GM21390 (cell line): Measurements from ENCODE around the gene CENPC.

ENCODE experiments used
- ATAC-seq: cut with Tn5 transposase; IDR thresholded peaks from one replicate; pipeline ENCODE4 v1.9.1; 2021; ENCODE audit not compliant: unreplicated experiment

Gene CENPC, protein sequence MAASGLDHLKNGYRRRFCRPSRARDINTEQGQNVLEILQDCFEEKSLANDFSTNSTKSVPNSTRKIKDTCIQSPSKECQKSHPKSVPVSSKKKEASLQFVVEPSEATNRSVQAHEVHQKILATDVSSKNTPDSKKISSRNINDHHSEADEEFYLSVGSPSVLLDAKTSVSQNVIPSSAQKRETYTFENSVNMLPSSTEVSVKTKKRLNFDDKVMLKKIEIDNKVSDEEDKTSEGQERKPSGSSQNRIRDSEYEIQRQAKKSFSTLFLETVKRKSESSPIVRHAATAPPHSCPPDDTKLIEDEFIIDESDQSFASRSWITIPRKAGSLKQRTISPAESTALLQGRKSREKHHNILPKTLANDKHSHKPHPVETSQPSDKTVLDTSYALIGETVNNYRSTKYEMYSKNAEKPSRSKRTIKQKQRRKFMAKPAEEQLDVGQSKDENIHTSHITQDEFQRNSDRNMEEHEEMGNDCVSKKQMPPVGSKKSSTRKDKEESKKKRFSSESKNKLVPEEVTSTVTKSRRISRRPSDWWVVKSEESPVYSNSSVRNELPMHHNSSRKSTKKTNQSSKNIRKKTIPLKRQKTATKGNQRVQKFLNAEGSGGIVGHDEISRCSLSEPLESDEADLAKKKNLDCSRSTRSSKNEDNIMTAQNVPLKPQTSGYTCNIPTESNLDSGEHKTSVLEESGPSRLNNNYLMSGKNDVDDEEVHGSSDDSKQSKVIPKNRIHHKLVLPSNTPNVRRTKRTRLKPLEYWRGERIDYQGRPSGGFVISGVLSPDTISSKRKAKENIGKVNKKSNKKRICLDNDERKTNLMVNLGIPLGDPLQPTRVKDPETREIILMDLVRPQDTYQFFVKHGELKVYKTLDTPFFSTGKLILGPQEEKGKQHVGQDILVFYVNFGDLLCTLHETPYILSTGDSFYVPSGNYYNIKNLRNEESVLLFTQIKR

DNA sequence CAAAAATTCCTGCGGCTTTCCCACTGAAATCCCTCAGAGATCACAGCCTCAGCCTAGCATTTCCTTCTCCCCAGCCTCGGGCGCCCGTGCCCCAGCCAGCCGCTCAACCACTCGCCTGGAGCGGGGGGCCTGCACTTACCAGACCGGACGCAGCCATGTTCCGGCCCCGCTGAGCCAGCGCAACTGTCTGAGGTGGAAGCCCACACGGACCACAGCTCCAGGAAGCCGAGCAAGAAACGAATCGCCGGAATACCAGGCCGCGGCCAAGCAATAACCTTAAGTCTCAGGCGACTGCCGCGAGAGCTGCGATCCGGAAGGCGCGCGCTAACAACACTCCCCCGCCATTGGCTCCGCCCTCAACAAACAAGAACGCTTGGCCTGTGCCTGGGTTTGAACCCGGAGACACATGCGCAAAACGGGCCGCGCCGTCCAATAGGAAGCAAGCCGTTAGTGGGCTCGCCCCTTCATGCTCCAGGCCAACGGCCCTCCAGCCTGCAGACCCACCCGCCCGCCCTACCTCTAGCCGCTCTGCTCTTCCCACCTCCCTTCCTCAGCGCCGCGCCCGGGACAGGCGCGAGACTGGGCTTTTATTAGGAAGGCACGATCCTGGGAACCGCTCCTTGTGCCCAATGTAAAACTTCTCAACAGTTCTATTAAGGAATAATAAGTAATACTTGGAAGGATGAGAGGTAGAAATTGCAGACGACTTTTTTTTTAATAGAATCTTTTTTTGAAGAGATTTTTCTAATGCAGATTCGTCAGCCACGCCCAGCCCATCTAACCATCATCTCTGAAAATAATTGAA is at the start of gene CENPC:
Gene CENPC (minus strand): TSS at position 305 of the 805 bp plus-strand sequence. CDS start 148 bp downstream, at position 157.
- ATAC-seq, result peak; percentile 92

DNA sequence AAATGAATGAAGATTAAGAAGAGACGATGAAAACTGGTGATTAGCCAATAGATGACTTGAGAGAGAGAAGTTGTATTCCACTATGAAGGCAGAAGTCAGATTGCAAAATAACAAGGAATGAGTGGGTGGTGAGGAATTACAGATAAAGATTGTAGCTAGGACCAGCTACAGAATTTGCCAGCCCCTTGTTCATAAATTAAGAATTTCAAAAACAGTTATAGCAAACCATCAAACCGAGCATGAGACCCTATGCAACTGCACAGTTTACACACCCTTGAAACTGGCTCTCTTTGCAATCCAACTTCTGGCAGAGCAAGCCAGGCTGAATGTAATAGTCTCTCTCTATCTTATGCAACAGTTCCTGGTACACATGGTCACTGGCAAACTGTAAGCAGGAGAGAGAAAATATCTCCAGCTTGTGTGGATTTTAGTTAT is 48.5 kb upstream of the CENPC start:
- ATAC-seq, result no peak

DNA sequence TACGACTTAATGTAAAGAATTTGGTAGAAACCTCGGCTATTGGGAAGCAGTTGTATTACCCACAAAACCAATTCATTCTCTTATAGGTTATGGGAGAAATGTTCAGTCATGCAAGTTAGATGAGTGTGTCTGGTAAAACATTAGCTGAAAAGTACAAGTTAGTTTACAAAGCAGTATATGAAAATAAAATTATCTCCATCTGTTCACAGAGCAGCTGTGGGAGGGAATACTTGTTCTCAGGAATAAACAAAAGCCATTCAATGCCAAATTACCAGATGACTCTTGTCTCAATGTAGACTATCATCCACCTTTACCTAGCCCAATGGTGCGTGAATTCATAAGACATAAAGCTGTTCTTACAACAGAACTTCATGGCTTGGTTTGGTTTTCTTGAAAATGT is 41.9 kb upstream of the CENPC start:
- ATAC-seq, result no peak

DNA sequence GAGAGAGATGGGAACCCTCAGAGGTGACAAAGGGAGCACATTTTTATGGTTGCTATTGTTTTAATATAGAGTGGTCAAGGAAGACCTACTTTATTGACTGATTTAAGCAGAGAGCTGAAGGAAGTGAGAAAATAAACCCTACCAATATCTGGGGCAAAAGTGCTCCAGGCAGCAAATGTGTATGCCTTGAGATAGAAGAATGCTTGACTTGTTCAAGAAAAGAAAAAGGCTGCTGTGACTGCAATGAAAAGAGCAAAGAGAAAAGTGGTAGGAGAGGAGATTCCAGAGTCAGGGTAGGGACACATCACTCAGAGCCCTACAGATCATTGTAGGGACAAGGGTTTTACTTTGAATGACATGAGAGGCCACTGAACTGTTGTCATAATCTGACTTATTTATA is 39.2 kb upstream of the CENPC start:
- no peak for ATAC-seq

DNA sequence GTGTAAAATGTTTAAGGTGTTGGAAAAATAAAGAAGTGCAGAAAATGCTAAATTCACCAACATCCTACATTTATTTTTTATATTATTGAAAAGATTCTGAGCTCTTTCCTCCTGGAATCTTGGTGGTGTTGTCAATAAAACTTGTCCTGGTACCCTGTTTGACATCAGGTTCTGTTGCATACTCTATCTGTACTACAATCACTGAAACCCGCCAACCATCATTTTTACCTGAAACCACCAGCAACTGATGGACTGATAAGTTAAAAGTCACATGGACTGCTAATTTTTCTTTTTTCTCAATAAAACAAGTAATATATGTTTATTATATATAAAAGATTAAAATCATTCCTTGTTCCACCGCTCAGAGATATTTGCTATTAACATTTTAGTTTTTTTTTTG is 36.6 kb upstream of the CENPC start:
- ATAC-seq, result no peak

DNA sequence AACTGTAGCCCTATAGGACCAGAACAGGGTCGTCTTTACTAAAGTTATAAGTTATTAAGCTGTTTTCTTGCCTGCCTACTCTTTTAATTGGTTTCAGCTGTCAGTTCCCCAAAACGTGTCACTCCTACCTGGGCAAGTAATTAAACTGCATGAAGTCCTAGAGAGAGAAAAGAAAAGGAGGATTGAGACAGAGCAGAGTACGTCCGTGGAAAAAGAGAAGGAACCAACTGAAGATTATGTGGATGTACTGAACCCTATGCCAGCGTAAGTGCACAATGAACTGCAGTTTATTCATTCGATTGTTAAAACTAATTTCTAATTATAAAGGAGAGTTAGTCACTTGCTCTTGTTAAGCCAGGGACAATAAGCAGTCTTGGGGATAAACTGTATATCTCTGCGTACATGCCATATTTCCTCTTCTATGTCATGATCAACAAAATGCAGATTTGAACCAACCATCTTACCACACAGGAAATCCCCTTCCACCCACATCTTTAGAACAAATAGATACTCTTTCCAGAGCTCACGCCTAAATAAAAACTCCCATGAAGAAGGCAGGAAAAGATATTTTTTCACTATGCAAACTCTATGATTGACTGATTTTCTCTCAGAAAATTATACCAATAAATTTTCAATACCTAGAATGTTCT is 36.0 kb upstream of the CENPC start:
- peak; percentile 36 for ATAC-seq

DNA sequence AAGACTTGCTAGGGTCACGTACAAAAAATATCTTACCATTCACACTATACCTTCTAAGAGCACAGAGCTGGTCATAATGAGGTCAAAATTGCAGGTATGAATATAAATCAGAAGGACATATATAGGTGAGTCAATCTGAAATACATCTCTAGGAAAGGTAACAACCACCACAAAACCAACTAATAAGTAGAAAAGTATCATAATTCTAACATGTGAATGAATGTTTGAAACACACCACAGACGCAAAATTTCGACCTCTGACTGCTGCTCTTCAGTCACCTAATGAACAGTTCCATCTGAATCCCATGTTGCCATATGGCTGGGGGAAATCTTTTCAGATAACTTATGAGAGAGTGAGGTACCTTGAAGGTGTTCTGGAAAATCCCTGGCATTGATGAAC is 35.3 kb upstream of the CENPC start:
- peak; percentile 17 for ATAC-seq

DNA sequence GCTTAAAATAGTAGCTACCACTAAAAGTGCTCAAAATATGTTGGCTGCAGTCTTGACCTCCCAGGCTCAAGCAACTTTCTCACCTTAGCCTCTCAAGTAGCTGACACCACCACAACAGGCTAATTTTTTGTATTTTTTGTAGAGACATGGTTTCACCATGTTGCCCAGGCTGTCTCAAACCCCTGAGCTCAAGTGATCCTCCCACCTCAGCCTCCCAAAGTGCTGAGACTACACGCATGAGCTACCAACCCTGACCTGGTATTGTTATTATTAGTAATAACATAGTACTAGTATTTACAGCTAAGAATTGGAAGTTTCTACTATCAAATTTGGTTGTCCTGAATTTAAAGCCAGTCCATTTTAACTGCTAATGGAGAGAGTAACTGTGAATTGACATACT is 31.2 kb upstream of the CENPC start:
- ATAC-seq, result peak; percentile 55

DNA sequence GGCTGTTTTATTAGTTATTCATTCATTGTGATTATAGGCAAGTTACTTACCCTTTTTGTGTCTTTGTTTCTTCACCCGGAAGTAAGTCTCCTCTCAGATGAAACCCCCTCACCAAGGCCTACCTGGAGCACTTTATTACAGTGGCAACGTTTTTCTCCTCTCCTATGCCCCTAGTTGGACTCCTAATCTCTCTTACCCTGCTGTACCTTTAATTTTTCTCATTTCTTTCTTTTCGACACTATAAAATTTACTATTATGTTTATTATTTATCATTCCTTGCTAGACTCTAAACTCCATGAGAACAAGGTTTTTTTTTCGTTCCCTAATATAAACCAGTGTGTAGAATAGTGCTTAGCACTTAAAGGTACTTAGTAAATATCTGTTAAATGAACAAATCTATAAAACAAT is 30.8 kb upstream of the CENPC start:
- ATAC-seq, result no peak

DNA sequence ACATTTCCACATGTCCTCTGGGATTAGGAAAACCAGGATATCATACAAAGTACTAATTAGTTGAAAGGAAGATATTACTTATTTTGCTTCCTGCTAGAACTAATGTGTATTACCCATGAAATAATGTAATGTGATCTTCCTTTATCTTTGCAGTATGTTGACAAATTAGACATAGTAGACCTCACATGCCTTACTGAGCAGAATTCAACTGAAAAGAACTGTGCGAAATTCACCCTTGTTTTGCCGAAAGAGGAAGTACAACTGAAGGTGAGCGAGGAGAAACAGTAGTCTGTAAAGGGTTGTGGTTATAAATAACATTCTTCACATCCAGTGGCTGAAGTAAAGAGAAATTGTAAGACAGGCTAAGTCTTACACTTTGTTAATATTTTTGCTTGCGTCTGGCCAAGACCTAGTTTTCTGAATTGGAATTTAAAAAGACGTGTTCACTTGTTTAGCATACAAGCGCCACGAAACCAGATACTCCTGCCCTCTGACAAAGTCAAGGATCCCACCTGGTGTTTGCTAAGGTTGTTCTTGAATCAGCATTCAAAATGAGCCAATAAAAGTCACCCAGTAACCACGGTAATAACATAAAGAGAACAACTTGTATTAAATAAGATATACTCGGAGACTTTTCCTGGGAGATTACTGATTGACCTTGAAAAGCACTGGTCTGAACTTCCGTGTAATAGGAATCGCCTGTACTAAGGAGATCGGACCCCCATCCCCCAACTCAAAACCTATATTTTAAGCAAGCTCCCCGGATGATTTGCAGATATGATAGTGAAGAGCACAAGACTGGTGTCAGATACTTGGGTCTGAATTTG is 30.1 kb upstream of the CENPC start:
- ATAC-seq, result peak; percentile 85

DNA sequence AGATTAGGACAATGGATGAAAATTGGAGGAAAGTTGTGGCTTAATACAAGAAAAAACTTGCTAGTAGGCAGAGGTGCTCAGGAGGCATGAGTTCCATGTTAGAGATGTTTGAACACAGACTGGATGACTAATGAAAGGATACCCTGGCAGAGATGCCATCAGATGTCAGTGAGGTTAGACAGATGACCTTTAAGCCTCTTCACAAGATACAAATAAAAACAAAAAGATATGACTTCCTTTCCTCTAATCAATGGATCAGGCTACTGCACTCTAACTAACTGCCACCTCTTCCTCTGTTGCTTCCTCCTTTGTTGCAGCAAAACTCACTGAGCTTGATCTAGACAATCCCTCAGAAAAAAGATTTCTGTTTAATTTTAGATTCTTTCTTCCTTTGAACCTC is 27.9 kb upstream of the CENPC start:
- no peak for ATAC-seq

DNA sequence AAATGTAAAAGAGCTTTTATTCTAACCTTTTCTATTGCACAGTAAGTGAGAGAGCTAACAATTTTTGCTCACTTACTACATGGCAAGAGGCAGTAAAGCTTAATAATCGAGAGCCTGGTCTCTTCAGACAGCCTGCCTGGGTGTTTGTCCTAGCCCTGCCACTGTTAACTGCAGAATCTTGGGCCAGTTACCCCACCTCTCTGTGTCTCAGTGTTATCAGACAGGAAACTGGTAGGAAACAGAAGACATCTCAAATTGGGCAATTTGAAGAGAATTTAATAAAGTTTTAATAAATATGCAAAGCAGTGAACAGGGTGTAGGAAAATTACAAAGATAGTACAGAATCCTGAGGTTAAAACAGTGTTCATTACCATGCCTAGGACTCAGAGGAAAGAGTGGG is 26.7 kb upstream of the CENPC start:
- no peak for ATAC-seq

DNA sequence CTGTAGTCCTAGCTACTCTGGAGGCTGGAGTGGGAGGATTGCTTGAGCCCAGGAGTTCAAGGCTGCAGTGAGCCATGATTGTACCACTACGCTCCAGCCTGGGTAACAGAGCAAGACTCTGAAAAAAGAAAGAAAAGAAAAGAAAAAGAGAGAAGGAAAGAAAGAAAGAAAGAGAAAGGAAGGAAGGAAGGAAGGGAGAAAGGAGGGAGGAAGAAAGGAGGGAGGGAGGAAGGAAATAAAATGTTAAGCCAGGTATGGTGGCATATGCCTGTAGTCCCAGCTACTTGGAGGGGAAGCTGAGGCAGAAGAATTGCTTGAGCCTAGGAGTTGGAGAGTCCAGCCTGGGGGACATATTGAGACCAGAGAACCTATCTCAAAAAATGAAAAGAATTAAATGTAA is 25.2 kb upstream of the CENPC start:
- no peak for ATAC-seq

DNA sequence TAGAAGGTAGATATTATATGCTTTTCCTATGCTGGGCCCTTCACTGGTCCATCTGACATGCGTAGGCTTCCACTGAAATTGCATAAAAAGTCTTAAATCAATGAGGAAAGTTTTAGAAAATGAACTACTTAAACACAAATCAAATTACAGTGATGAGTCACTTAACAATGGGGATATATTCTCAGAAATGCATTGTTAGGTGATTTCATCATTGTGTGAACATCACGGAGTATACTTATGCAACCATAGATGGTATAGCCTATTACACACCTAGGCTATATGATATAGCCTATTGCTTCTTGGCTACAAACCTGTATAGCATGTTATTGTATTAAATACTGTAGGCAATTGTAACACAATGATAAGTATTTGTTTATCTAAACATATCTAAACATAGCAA is 23.5 kb upstream of the CENPC start:
- no peak for ATAC-seq

DNA sequence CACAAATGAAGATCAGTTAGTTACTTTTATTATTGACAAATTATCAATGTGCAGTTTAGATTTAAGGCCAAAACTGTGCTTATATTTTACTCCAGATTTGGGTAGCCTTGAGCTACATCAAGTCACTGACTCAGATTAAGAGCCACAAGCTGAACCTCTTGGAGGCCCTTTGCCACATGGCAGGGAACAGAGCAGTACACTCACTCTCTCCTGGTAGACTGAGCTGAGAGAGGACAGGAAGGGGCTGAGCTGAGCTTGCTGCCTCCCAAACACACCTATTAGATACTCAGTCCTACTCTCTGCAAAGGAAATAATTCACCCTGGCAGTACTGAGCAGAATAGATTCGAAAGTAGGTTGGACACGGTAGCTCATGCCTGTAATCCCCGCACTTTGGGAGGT is 21.0 kb upstream of the CENPC start:
- ATAC-seq, result no peak

DNA sequence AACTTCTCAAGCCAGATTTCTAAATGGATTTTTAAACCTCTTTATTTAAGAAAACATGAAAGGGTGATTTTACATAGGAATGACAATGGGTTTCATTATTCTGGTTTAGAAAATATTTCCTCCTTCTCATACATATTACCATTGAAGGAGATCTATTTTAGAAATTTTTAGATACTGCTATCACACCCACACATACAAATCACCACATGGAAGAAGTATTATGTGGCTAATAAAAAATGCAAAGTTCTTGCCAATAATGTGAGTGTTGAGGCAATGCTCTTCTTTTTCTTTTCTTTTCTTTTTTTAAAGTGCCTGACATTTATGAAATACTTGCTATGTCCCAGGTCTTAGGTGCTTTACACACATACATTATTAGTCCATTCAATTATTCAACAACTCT is 20.0 kb upstream of the CENPC start:
- ATAC-seq, result no peak

DNA sequence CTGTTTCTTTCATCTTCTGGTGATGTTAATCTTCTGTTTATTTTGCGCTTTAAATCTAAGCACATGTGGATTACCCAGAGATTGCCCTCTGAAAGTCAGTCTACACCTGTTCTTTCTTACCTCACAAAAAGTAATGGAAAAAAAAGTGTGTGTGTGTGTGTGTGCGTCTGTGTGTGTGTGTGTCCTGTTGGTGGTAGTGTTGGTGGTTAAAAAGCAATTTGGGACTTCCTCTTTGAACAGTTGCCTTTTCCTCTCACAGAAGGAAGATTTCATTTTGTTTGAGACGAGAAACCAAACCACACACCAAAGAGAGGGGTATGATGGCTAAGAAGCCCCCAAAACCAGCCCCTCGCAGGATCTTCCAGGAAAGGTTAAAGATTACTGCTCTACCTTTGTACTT is 13.2 kb upstream of the CENPC start, which contains the start of gene STAP1:
Gene STAP1 (plus strand): TSS at position 235 of the 400 bp plus-strand sequence. CDS start 83 bp downstream, at position 318.
- peak; percentile 71 for ATAC-seq

DNA sequence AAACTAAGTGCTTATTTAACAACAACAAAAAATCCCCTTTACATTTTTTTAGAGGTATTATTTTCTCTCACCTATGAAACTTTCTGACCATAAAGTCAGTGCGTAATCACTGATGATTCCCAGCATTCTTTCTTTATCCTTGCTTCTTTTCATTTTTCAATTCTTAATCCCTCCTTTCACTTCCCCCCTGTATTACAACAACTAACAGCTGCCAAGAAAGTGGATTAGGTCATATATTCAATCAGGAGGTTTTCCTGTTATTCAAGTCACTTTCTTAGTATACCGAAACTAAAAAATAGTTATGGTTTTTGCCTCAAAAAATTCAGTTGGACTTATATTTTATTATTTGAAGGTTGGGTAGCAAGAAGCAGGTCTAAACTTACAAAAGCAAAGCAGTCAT is 11.1 kb upstream of the CENPC start:
- ATAC-seq, result no peak

DNA sequence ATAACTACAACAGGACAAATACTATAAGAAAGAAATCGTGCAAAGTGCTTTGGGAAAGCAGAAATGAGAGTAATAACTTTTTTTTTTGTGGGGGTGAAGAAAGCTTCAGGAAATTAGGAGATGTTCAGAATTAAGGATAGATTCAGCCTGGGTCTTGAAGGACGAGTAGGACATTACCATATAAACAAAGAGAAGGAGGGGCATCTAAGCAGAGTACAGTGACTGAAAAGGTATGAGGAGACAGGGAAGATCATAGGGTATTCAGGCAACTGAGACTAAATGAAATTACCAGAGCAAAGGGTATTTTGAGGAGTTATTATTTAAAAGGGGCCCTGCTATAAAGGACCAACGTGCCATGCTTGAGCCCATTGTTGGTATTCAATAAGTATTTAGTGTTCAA is 10.1 kb upstream of the CENPC start:
- ATAC-seq, result no peak

DNA sequence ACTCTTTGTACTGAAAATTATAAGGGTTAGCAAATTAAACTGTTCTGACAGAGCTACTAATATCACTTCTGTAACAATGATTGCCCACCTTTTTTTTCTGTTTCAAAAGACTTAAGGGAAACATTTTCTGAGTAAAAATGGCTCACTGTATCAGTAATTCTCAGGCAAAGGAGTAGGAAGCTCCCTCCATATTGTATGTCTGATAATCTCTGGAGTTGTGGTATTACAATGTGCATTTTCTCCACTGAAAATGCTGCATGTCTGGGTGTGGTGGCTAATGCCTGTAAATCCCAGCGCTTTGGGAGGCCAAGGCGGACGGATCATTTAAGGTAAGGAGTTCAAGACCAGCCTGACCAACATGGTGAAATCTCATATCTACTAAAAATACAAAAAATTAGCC is 8.8 kb upstream of the CENPC start:
- no peak for ATAC-seq
